SK-N-SH treated with all-trans-retinoic acid at 6 μM for 48 hours (cell line): ENCODE results near the gene TCF3.
A peak's percentile ranks its signal among the peaks of the same experiment; 100 is the strongest.
"Not testable (repeated sequence)": the region's sequence is repeated elsewhere in the genome, so short reads cannot be mapped to it uniquely, and the experiment has no call there.

Experiments
- ATAC-seq: fragments of 200-7000 bp; cut with Tn5 transposase; 3 replicates; pipeline ENCODE4 v1.9.1; 2020; ENCODE audit warnings: mild to moderate bottlenecking, moderate library complexity
- ARNTL ChIP-seq: fragments of 450-650 bp; formaldehyde crosslinking; IDR thresholded peaks from 2 replicates; pipeline ENCODE4 v1.5.0; 2020; ENCODE audit warnings: low read depth, mild to moderate bottlenecking, moderate library complexity, borderline replicate concordance
- CREB5 ChIP-seq: fragments of 250-450 bp; sonication (Bioruptor Pico); IDR thresholded peaks from 2 replicates; pipeline ENCODE4 v1.5.1; 2020; ENCODE audit warnings: low read depth, mild to moderate bottlenecking, moderate library complexity
- CSDC2 ChIP-seq: fragments of 250-450 bp; sonication (Bioruptor Pico); IDR thresholded peaks from 2 replicates; pipeline ENCODE4 v1.5.0; 2020; ENCODE audit warnings: mild to moderate bottlenecking, moderate library complexity
- CSRNP3 ChIP-seq: fragments of 250-450 bp; sonication (Bioruptor Pico); IDR thresholded peaks from 2 replicates; pipeline ENCODE4 v1.5.1; 2021; ENCODE audit warnings: mild to moderate bottlenecking, moderate library complexity
- ESRRG ChIP-seq: fragments of 250-450 bp; sonication (Bioruptor Pico); IDR thresholded peaks from 2 replicates; pipeline ENCODE4 v1.6.1; 2021; ENCODE audit warnings: mild to moderate bottlenecking
- GLIS3 ChIP-seq: fragments of 250-450 bp; sonication (Bioruptor Pico); IDR thresholded peaks from 2 replicates; pipeline ENCODE4 v1.5.0; 2020; ENCODE audit warnings: mild to moderate bottlenecking, moderate library complexity
- ISL1 ChIP-seq: fragments of 250-450 bp; sonication (Bioruptor Pico); IDR thresholded peaks from 2 replicates; pipeline ENCODE4 v2.1.2; 2022; ENCODE audit warnings: mild to moderate bottlenecking, moderate library complexity
- OSR1 ChIP-seq: fragments of 250-450 bp; sonication (Bioruptor Pico); IDR thresholded peaks from 2 replicates; pipeline ENCODE4 v1.8.0; 2022; ENCODE audit warnings: moderate library complexity, mild to moderate bottlenecking, inconsistent platforms
- PATZ1 ChIP-seq: fragments of 250-450 bp; sonication (Bioruptor Pico); IDR thresholded peaks from 2 replicates; pipeline ENCODE4 v1.8.0; 2020; ENCODE audit warnings: mild to moderate bottlenecking, moderate library complexity, borderline replicate concordance
- POU6F1 ChIP-seq: fragments of 250-450 bp; sonication (Bioruptor Pico); IDR thresholded peaks from 2 replicates; pipeline ENCODE4 v1.8.0; 2021; ENCODE audit warnings: low read depth, mild to moderate bottlenecking, moderate library complexity, borderline replicate concordance
- PPARA ChIP-seq: fragments of 250-450 bp; sonication (Bioruptor Pico); IDR thresholded peaks from 2 replicates; pipeline ENCODE4 v1.5.0; 2020; ENCODE audit warnings: mild to moderate bottlenecking, borderline replicate concordance
- RARB ChIP-seq: fragments of 250-450 bp; sonication (Bioruptor Pico); IDR thresholded peaks from 2 replicates; pipeline ENCODE4 v1.8.0; 2021; ENCODE audit warnings: mild to moderate bottlenecking, moderate library complexity
- SNAI2 ChIP-seq: fragments of 250-450 bp; sonication (Bioruptor Pico); IDR thresholded peaks from 2 replicates; pipeline ENCODE4 v1.5.0; 2020; ENCODE audit warnings: mild to moderate bottlenecking, moderate library complexity
- TCF4 ChIP-seq: fragments of 250-450 bp; sonication (Bioruptor Pico); IDR thresholded peaks from 2 replicates; pipeline ENCODE4 v1.8.0; 2021; ENCODE audit warnings: mild to moderate bottlenecking, moderate library complexity, borderline replicate concordance
- TOX ChIP-seq: fragments of 250-450 bp; sonication (Bioruptor Pico); IDR thresholded peaks from 2 replicates; pipeline ENCODE4 v1.8.0; 2021; ENCODE audit warnings: mild to moderate bottlenecking, moderate library complexity, borderline replicate concordance
- ZC3H10 ChIP-seq: fragments of 250-450 bp; sonication (Bioruptor Pico); IDR thresholded peaks from 2 replicates; pipeline ENCODE4 v1.5.1; 2021; ENCODE audit warnings: mild to moderate bottlenecking, moderate library complexity
- ZFP3 ChIP-seq: fragments of 250-450 bp; sonication (Bioruptor Pico); IDR thresholded peaks from 2 replicates; pipeline ENCODE4 v1.5.0; 2020; ENCODE audit warnings: mild to moderate bottlenecking, moderate library complexity
- ZNF565 ChIP-seq: fragments of 450-650 bp; formaldehyde crosslinking; conservative IDR thresholded peaks from 2 replicates; pipeline ENCODE4 v1.5.0; 2020; ENCODE audit warnings: low read depth, mild to moderate bottlenecking, moderate library complexity
- ZNF70 ChIP-seq: fragments of 450-650 bp; formaldehyde crosslinking; IDR thresholded peaks from 2 replicates; pipeline ENCODE4 v1.5.0; 2020; ENCODE audit warnings: mild to moderate bottlenecking, moderate library complexity

Gene TCF3

GRCh38 chr19:1671716-1672037, 19.3 kb upstream of the TCF3 start (continued):
- no peak for TF ChIP-seq CSRNP3
- no peak for TF ChIP-seq ARNTL (CRISPR knock-in tag)
- no peak for TF ChIP-seq RARB (CRISPR knock-in tag)
- no peak for TF ChIP-seq CSDC2 (CRISPR knock-in tag)
- no peak for TF ChIP-seq SNAI2 (CRISPR knock-in tag)
- TF ChIP-seq ZNF70 (CRISPR knock-in tag), result no peak
- TF ChIP-seq POU6F1 (CRISPR knock-in tag), result no peak
- no peak for TF ChIP-seq PPARA
- TF ChIP-seq ZNF565 (CRISPR knock-in tag), result no peak
- TF ChIP-seq PATZ1 (CRISPR knock-in tag), result no peak
- TF ChIP-seq, all 23 proteins: peak for 0

DNA sequence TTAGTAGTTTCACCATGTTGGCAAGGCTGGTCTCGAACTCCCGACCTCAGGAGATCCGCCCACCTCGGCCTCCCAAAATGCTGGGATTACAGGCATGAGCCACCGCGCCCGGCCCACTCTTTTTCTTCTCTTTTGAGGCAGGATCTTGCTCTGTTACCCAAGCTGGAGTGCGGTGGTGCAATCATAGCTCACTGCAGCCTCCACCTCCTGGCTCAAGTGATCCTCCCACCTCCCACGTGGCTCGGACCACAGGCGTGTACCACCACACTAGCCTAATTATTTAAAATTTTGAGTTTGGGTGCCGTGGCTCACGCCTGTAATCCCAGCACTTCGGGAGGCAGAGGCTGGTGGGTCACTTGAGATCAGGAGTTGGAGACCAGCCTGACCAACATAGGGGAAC, 18.3 kb upstream of the TCF3 start:
- ATAC-seq, result not testable (repeated sequence)

DNA sequence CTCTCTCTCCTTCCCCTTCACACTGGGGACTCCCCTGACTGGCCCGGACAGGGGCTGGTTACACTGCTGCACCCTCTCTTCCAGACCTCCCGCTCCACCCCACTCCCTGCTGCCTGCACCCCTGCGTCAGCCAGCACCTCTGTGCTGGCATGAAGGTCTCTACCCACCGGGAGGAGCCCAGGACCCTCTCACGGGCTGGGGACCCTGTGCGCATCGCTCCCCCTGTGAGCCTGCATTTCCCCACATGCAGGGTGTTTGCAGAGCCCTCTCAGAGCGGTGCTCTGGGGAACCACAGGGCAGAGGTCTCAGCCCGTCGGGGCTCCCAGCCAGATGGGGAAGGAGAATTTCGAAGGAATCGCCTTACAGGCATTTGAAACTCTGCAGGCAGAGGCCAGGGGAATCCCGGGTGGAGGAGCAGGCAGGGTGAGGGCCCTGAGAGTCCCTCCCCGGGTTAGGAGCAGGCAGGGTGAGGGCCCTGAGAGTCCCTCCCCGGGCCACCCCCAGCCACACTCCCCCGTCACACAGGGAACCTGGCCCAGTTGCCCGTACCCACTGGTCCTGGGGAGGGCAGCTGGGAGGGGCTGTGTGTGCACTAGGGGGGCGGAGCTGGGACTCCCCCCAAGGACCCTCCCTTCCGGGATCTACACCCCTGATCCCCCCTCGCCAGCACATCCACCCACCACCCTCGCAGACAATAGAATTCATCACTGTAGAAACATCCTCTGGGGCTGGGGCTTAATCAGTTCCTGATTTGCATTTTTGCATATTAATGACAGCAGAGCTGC, 16.3 kb upstream of the TCF3 start:
- peak; percentile 57 for ATAC-seq
- TF ChIP-seq POU6F1 (CRISPR knock-in tag) (no peak), ZFP3 (CRISPR knock-in tag) (no peak), PATZ1 (CRISPR knock-in tag) (no peak), CSDC2 (CRISPR knock-in tag) (no peak), TCF4 (CRISPR knock-in tag) (no peak), ZC3H10 (CRISPR knock-in tag) (no peak), CREB5 (CRISPR knock-in tag) (no peak), GLIS3 (CRISPR knock-in tag) (no peak), ESRRG (no peak)

GRCh38 chr19:1668048-1668485, 15.7 kb upstream of the TCF3 start:
- no peak for ATAC-seq
- TF ChIP-seq POU6F1 (CRISPR knock-in tag) (no peak), TCF4 (CRISPR knock-in tag) (no peak), ARNTL (CRISPR knock-in tag) (no peak), ISL1 (CRISPR knock-in tag) (no peak), CSDC2 (CRISPR knock-in tag) (no peak), ZC3H10 (CRISPR knock-in tag) (no peak), TOX (CRISPR knock-in tag) (no peak), RARB (CRISPR knock-in tag) (no peak), ZFP3 (CRISPR knock-in tag) (no peak), PATZ1 (CRISPR knock-in tag) (no peak), OSR1 (CRISPR knock-in tag) (no peak), ESRRG (no peak), CREB5 (CRISPR knock-in tag) (no peak)
